HepG2 (cell line): ENCODE data around the gene CD24. TPM values are rescaled to one million over a fixed set of nuclear protein-coding genes. Genes with fewer than 3 reads are reported as not detected.

Experiments
- BORCS8-MEF2B ChIP-seq: sonication (generic); formaldehyde crosslinking; IDR thresholded peaks from 2 replicates; pipeline ENCODE4 v1.8.0; 2022; ENCODE audit warnings: mild to moderate bottlenecking, missing genetic modification reagents
- GABPB1 ChIP-seq: IDR thresholded peaks from 2 replicates; pipeline ENCODE4 v1.6.1; 2016; ENCODE audit warnings: mild to moderate bottlenecking, missing genetic modification reagents, moderate library complexity, missing compliant biosample characterization
- LCORL ChIP-seq, 2 experiments: fragments of 450-650 bp in 1 of 2; sonication (generic) in 1 of 2; formaldehyde crosslinking in 1 of 2; IDR thresholded peaks; 2 replicates each; pipeline versions ENCODE4 v1.5.0 to v1.6.1; 2017 to 2020; ENCODE audit warnings: antibody characterized with exemption in 1 of 2, missing genetic modification reagents in 1 of 2
- NONO ChIP-seq, 2 experiments: fragments of 450-650 bp in 1 of 2; sonication (generic) in 1 of 2; formaldehyde crosslinking in 1 of 2; IDR thresholded peaks in 1 of 2; conservative IDR thresholded peaks in 1 of 2; 2 replicates each; pipeline versions ENCODE4 v1.6.1 to v1.8.0; 2017 to 2022; ENCODE audit warnings: mild to moderate bottlenecking in 1 of 2, missing genetic modification reagents in 1 of 2, moderate library complexity in 1 of 2
- ZNF253 ChIP-seq: sonication (generic); formaldehyde crosslinking; IDR thresholded peaks from 2 replicates; pipeline ENCODE4 v1.8.0; 2022; ENCODE audit warnings: mild to moderate bottlenecking, missing genetic modification reagents, borderline replicate concordance
- ZNF589 ChIP-seq: sonication (generic); formaldehyde crosslinking; conservative IDR thresholded peaks from 2 replicates; pipeline ENCODE4 v1.8.0; 2022; ENCODE audit warnings: mild to moderate bottlenecking, moderate library complexity, missing genetic modification reagents
- ZNF709 ChIP-seq: sonication (generic); formaldehyde crosslinking; IDR thresholded peaks from 2 replicates; pipeline ENCODE4 v1.5.0; 2020; ENCODE audit warnings: mild to moderate bottlenecking, missing genetic modification reagents
- polyA plus RNA-seq, 8 experiments: library from polyadenylated mRNA; depleted of rRNA in 3 of 8; stranded (reverse) in 7 of 8; unstranded in 1 of 8; fragments of >200 nt; fragmentation: Illumina TruSeq in 4 of 8; extraction: Trizol in 4 of 8; gene quantifications; 2 replicates each; pipeline versions ENCODE4 v1.2.1 to v1.2.3, GENCODE V29; 2011 to 2016; ENCODE audit warnings: low read depth in 4 of 8, missing spikeins in 1 of 8, mixed read lengths in 1 of 8; ENCODE audit not compliant: insufficient read depth in 1 of 8
- total RNA-seq, 5 experiments: library from RNA; depleted of rRNA; stranded (reverse); fragments of >200 nt; fragmentation: Illumina TruSeq; extraction: Trizol; gene quantifications; 2 replicates each; pipeline ENCODE4 v1.2.3, GENCODE V29; 2016; ENCODE audit warnings: low read depth in 1 of 5
- TF ChIP-seq, protein P1 (sequence below), 2 experiments: sonication (generic) in 1 of 2; formaldehyde crosslinking in 1 of 2; IDR thresholded peaks; 2 replicates each; pipeline versions ENCODE4 v1.4.0 to v1.6.1; 2018 to 2020; ENCODE audit warnings: missing genetic modification reagents in 2 of 2, borderline replicate concordance in 1 of 2, low read depth in 1 of 2, mild to moderate bottlenecking in 1 of 2, missing biosample characterization in 1 of 2
- TF ChIP-seq, protein P2 (sequence below): sonication (generic); formaldehyde crosslinking; IDR thresholded peaks from 2 replicates; pipeline ENCODE4 v1.8.0; 2022; ENCODE audit warnings: missing genetic modification reagents, mild to moderate bottlenecking, moderate library complexity, borderline replicate concordance
- TF ChIP-seq, protein P3 (sequence below): IDR thresholded peaks from 2 replicates; pipeline ENCODE4 v1.6.1; 2016; ENCODE audit warnings: missing compliant biosample characterization, missing genetic modification reagents, borderline replicate concordance
- TF ChIP-seq, protein P4 (sequence below): sonication (generic); formaldehyde crosslinking; IDR thresholded peaks from 2 replicates; pipeline ENCODE4 v1.5.0; 2020; ENCODE audit warnings: missing genetic modification reagents, mild to moderate bottlenecking, borderline replicate concordance
- TF ChIP-seq, protein P5 (sequence below): sonication (generic); formaldehyde crosslinking; IDR thresholded peaks from 2 replicates; pipeline ENCODE4 v1.4.0; 2020; ENCODE audit warnings: missing genetic modification reagents

Gene CD24
- total and polyA plus RNA-seq, 2 of the 13 experiments (the other 11 are each of a cell fraction or from before 2014, with no cell fraction given), result 11.3 to 30.5 TPM

DNA sequence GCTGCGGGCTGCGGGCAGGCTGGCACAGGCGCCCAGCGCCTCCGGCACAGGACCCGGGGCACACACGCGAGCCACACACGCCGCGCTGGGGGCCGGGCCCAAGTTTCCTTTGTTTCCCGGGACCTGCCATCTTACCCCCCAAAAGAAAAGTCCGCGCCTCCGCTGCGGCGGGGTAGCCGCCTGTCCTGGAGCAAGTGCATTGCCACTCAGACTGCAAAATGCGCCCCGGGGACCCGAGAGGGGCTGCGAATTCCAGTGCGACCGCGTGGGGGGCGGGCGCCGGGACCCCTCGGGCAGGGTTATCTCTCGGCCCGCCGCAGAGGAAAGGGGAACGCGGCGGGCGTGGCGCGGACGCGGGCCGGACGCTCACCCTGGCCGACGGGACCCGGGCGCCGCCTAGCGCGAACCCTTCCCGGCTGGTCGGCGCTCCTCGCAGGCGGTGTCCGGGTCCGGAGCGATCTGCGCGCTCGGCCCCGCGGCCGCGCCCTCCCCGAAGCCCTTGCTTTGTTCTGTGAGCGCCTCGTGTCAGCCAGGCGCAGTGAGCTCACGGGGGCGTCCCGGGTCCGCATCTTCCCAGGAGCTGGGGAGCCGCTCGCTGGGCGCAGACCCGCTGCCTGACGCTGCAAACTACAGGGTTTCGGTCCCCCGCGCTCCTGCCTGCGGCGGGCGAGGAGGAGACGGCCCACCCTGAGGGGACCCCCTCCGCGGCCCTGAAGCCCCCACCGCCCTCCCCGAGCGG lies 639 bp upstream of the CD24 start (continued):
- TF ChIP-seq, protein P1, sequence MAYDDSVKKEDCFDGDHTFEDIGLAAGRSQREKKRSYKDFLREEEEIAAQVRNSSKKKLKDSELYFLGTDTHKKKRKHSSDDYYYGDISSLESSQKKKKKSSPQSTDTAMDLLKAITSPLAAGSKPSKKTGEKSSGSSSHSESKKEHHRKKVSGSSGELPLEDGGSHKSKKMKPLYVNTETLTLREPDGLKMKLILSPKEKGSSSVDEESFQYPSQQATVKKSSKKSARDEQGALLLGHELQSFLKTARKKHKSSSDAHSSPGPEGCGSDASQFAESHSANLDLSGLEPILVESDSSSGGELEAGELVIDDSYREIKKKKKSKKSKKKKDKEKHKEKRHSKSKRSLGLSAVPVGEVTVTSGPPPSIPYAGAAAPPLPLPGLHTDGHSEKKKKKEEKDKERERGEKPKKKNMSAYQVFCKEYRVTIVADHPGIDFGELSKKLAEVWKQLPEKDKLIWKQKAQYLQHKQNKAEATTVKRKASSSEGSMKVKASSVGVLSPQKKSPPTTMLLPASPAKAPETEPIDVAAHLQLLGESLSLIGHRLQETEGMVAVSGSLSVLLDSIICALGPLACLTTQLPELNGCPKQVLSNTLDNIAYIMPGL (CRISPR knock-in tag; IDR thresholded peaks at IDR 0.05; ENCODE audit: borderline replicate concordance in 1 of 2, low read depth in 1 of 2), result peak; percentile 50 to 76
- TF ChIP-seq, protein P2, sequence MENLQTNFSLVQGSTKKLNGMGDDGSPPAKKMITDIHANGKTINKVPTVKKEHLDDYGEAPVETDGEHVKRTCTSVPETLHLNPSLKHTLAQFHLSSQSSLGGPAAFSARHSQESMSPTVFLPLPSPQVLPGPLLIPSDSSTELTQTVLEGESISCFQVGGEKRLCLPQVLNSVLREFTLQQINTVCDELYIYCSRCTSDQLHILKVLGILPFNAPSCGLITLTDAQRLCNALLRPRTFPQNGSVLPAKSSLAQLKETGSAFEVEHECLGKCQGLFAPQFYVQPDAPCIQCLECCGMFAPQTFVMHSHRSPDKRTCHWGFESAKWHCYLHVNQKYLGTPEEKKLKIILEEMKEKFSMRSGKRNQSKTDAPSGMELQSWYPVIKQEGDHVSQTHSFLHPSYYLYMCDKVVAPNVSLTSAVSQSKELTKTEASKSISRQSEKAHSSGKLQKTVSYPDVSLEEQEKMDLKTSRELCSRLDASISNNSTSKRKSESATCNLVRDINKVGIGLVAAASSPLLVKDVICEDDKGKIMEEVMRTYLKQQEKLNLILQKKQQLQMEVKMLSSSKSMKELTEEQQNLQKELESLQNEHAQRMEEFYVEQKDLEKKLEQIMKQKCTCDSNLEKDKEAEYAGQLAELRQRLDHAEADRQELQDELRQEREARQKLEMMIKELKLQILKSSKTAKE, result 0 out of 2 replicates have a peak, but pooled peaks have one; percentile 11
- TF ChIP-seq LCORL (IDR thresholded peaks at IDR 0.05) (no peak), LCORL (CRISPR knock-in tag; IDR thresholded peaks at IDR 0.05) (no peak), ZNF253 (CRISPR knock-in tag) (no peak), NONO (IDR thresholded peaks at IDR 0.05) (no peak), NONO (CRISPR knock-in tag; conservative IDR thresholded peaks at IDR 0.05) (peak; percentile 67; the same call in 1 of the 2 replicates), ZNF709 (no peak), ZNF589 (0 out of 2 replicates have a peak, but pooled peaks have one; percentile 37), GABPB1 (CRISPR knock-in tag) (peak; percentile 53; the same call in 1 of the 2 replicates), BORCS8-MEF2B (no peak)
- TF ChIP-seq, protein P3, sequence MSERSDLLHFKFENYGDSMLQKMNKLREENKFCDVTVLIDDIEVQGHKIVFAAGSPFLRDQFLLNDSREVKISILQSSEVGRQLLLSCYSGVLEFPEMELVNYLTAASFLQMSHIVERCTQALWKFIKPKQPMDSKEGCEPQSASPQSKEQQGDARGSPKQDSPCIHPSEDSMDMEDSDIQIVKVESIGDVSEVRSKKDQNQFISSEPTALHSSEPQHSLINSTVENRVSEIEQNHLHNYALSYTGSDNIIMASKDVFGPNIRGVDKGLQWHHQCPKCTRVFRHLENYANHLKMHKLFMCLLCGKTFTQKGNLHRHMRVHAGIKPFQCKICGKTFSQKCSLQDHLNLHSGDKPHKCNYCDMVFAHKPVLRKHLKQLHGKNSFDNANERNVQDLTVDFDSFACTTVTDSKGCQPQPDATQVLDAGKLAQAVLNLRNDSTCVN (CRISPR knock-in tag), result no peak
- TF ChIP-seq, protein P4, sequence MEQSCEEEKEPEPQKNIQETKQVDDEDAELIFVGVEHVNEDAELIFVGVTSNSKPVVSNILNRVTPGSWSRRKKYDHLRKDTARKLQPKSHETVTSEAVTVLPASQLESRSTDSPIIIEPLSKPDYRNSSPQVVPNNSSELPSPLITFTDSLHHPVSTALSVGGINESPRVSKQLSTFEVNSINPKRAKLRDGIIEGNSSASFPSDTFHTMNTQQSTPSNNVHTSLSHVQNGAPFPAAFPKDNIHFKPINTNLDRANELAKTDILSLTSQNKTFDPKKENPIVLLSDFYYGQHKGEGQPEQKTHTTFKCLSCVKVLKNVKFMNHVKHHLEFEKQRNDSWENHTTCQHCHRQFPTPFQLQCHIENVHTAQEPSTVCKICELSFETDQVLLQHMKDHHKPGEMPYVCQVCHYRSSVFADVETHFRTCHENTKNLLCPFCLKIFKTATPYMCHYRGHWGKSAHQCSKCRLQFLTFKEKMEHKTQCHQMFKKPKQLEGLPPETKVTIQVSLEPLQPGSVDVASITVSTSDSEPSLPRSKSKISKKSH (CRISPR knock-in tag), result no peak
- TF ChIP-seq, protein P5, sequence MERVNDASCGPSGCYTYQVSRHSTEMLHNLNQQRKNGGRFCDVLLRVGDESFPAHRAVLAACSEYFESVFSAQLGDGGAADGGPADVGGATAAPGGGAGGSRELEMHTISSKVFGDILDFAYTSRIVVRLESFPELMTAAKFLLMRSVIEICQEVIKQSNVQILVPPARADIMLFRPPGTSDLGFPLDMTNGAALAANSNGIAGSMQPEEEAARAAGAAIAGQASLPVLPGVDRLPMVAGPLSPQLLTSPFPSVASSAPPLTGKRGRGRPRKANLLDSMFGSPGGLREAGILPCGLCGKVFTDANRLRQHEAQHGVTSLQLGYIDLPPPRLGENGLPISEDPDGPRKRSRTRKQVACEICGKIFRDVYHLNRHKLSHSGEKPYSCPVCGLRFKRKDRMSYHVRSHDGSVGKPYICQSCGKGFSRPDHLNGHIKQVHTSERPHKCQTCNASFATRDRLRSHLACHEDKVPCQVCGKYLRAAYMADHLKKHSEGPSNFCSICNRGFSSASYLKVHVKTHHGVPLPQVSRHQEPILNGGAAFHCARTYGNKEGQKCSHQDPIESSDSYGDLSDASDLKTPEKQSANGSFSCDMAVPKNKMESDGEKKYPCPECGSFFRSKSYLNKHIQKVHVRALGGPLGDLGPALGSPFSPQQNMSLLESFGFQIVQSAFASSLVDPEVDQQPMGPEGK (CRISPR knock-in tag), result 0 out of 2 replicates have a peak, but pooled peaks have one; percentile 18
